ENCODE results near the gene WRAP53. TPM values are rescaled to one million over a fixed set of nuclear protein-coding genes. Genes with fewer than 3 reads are reported as not detected.

WRAP53 gene
- total RNA-seq, 1 donor from 2014 or later, result 21.3 TPM

GRCh38 chr17:7687072-7687907, 987 bp upstream of the WRAP53 start, which contains the start of gene TP53:
TP53 (minus strand) TSS chr17:7687490; CDS start chr17:7676594, 10,896 bp downstream.
- TF ChIP-seq, protein P1, sequence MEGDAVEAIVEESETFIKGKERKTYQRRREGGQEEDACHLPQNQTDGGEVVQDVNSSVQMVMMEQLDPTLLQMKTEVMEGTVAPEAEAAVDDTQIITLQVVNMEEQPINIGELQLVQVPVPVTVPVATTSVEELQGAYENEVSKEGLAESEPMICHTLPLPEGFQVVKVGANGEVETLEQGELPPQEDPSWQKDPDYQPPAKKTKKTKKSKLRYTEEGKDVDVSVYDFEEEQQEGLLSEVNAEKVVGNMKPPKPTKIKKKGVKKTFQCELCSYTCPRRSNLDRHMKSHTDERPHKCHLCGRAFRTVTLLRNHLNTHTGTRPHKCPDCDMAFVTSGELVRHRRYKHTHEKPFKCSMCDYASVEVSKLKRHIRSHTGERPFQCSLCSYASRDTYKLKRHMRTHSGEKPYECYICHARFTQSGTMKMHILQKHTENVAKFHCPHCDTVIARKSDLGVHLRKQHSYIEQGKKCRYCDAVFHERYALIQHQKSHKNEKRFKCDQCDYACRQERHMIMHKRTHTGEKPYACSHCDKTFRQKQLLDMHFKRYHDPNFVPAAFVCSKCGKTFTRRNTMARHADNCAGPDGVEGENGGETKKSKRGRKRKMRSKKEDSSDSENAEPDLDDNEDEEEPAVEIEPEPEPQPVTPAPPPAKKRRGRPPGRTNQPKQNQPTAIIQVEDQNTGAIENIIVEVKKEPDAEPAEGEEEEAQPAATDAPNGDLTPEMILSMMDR (IDR thresholded peaks at IDR 0.05; ENCODE audit: unreplicated experiment), result no peak
- H3K27me3 Mint-ChIP-seq (ENCODE audit: unreplicated experiment), result peaks cover 8% of the 10 kb centered on the region
- peaks cover 24% of the 10 kb centered on the region for H3K4me1 Mint-ChIP-seq (ENCODE audit: unreplicated experiment)
- peak; percentile 74 for DNase-seq (ENCODE audit: low spot score)
- peak within 1 kb of the TSS; percentile 96 for H3K4me3 Mint-ChIP-seq (ENCODE audit: unreplicated experiment)
- peaks cover 7% of the 10 kb centered on the region for H3K36me3 Mint-ChIP-seq (ENCODE audit: low read depth, unreplicated experiment)
- peak within 1 kb of the TSS; percentile 100 for H3K27ac Mint-ChIP-seq (ENCODE audit: unreplicated experiment)
- H3K9me3 Mint-ChIP-seq (ENCODE audit: unreplicated experiment), result peaks cover 3% of the 10 kb centered on the region

GRCh38 chr17:7688808-7689316, 585 bp downstream of the WRAP53 start:
- Mint-ChIP-seq H3K27me3 (ENCODE audit: unreplicated experiment) (peaks cover 8% of the 10 kb centered on the region), H3K9me3 (ENCODE audit: unreplicated experiment) (peaks cover 3% of the 10 kb centered on the region), H3K36me3 (ENCODE audit: low read depth, unreplicated experiment) (peaks cover 7% of the 10 kb centered on the region), H3K4me3 (ENCODE audit: unreplicated experiment) (peak overlapping the region; percentile 96), H3K27ac (ENCODE audit: unreplicated experiment) (peak overlapping the region; percentile 85), H3K4me1 (ENCODE audit: unreplicated experiment) (peaks cover 24% of the 10 kb centered on the region)
- DNase-seq (ENCODE audit: low spot score), result no peak
- TF ChIP-seq, protein P1 (IDR thresholded peaks at IDR 0.05; ENCODE audit: unreplicated experiment), result no peak

DNA sequence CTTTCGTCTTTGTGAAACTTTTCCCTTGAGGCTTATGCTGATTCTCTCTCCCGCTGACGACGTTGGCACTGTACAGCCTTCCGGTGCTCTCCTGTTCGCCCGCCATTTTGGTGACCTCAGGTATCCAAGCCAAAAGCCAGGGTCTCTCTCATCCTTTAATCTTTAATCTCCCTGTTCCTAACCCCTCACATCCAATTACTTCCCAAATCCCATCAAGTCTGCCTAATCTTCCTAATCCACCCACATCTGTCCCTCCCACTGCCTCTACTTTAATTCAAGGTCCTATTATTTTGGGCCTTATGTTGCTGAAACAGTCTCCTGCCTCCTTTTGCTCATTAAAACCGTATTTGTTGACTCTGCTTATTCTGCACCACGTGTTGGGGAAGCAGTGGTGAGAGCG, 7.3 kb downstream of the WRAP53 start:
- Mint-ChIP-seq H3K36me3 (ENCODE audit: low read depth, unreplicated experiment) (peaks cover 10% of the 10 kb centered on the region), H3K4me1 (ENCODE audit: unreplicated experiment) (no peaks in the 10 kb centered on the region), H3K27ac (ENCODE audit: unreplicated experiment) (no peak overlapping the region), H3K9me3 (ENCODE audit: unreplicated experiment) (no peaks in the 10 kb centered on the region), H3K27me3 (ENCODE audit: unreplicated experiment) (peaks cover 1% of the 10 kb centered on the region), H3K4me3 (ENCODE audit: unreplicated experiment) (no peak overlapping the region)
- DNase-seq (ENCODE audit: low spot score), result no peak
- TF ChIP-seq, protein P1 (IDR thresholded peaks at IDR 0.05; ENCODE audit: unreplicated experiment), result no peak

DNA sequence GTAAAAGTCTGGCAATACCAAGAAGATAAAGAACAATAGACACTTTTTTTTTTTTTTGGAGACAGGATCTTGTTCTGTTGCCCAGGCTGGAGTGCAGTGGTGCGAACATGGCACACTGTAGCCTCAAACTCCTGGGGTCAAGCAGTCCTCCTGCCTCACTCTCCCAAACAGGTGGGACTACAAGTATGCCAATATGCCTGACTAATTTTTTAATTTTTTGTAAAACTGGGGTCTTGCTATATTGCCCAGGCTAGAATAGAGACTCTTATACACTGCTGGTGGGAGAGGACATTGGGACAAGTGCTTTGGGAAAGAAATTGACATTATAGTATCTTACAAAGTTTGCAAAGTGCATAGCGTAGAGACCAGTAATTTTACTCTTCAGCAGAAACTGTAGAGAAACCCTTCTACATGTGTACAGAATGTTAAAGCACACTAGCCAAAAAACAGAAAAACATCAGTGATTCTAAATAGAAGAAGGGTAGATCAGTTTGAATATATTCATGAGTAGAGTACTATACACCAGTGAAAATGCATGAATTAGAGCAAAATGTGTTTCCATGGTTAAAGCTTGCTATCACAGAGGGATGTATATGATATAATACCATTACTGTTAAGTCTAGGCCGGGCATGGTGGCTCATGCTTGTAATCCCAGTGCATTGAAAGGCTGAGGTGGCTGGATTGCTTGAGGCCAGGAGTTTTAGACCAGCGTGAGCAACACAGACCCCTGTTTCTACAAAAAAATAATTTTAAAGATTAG, 9.7 kb downstream of the WRAP53 start:
- DNase-seq (ENCODE audit: low spot score), result no peak
- no peaks in the 10 kb centered on the region for H3K9me3 Mint-ChIP-seq (ENCODE audit: unreplicated experiment)

More for the DNA sequence above, 9.7 kb downstream of the WRAP53 start:
- TF ChIP-seq, protein P1 (IDR thresholded peaks at IDR 0.05; ENCODE audit: unreplicated experiment), result no peak
- H3K27ac Mint-ChIP-seq (ENCODE audit: unreplicated experiment), result no peak overlapping the region
- H3K4me1 Mint-ChIP-seq (ENCODE audit: unreplicated experiment), result no peaks in the 10 kb centered on the region
- no peak overlapping the region for H3K4me3 Mint-ChIP-seq (ENCODE audit: unreplicated experiment)
- peaks cover 6% of the 10 kb centered on the region for H3K27me3 Mint-ChIP-seq (ENCODE audit: unreplicated experiment)
- peaks cover 8% of the 10 kb centered on the region for H3K36me3 Mint-ChIP-seq (ENCODE audit: low read depth, unreplicated experiment)

Measured in endothelial cell (in vitro differentiated cells).